Stomach (tissue), 9 donors: ENCODE results near the gene STIM1. TPM values are rescaled to one million over a fixed set of nuclear protein-coding genes. Genes with fewer than 3 reads are reported as not detected.
A peak's percentile ranks its signal among the peaks of the same experiment; 100 is the strongest.
"Not testable (repeated sequence)": the region's sequence is repeated elsewhere in the genome, so short reads cannot be mapped to it uniquely, and the experiment has no call there.

Experiments
- DNase-seq, 2 donors: peaks; one replicate each; pipeline versions ENCODE4 v3.0.0 to v3.0.0-alpha.2; 2013 to 2019
- H3K27ac ChIP-seq, 5 donors: fragments of 200-600 bp in 4 of 5; sonication (generic) in 4 of 5; one replicate each; pipeline ENCODE4 v1.5.1; 2013 to 2019; ENCODE audit warnings: mild to moderate bottlenecking in 1 of 5, moderate library complexity in 1 of 5
- H3K27me3 ChIP-seq, 3 donors: fragments of 200-600 bp; sonication (generic); one replicate each; pipeline ENCODE4 v1.5.1; 2017 to 2019; ENCODE audit warnings: mixed run types in 1 of 3
- H3K36me3 ChIP-seq, 4 donors: fragments of 200-600 bp; sonication (generic); 1 replicate in 3 of 4; 2 replicates in 1 of 4; pipeline ENCODE4 v1.5.1; 2016 to 2019
- H3K4me1 ChIP-seq, 4 donors: fragments of 200-600 bp; sonication (generic); one replicate each; pipeline ENCODE4 v1.5.1; 2016 to 2019
- H3K4me3 ChIP-seq, 4 donors: fragments of 200-600 bp; sonication (generic) in 3 of 4; one replicate each; pipeline ENCODE4 v1.5.1; 2016 to 2019; ENCODE audit warnings: mild to moderate bottlenecking in 1 of 4
- H3K9me3 ChIP-seq, 4 donors: fragments of 200-600 bp; sonication (generic); one replicate each; pipeline ENCODE4 v1.5.1; 2016 to 2019
- EP300 ChIP-seq: sonication (generic); formaldehyde crosslinking; IDR thresholded peaks from one replicate; pipeline ENCODE4 v1.6.1; 2017; ENCODE audit warnings: antibody characterized with exemption
- POLR2A ChIP-seq, 4 donors: fragments of 450-650 bp; IDR thresholded peaks; one replicate each; pipeline ENCODE4 v1.6.1; 2016; ENCODE audit warnings: antibody characterized with exemption in 4 of 4, control low read depth in 2 of 4, mild to moderate bottlenecking in 1 of 4, moderate library complexity in 1 of 4
- POLR2AphosphoS5 ChIP-seq, 3 donors: sonication (generic); formaldehyde crosslinking; IDR thresholded peaks; one replicate each; pipeline ENCODE4 v1.6.1; 2016; ENCODE audit warnings: antibody characterized with exemption in 3 of 3
- WGBS, 5 donors: extraction: QIAGEN DNeasy Blood & Tissue Kit in 3 of 5; methylation state at CpG; one replicate each; pipeline versions ENCODE4 v1.1.5 to v1.1.7; 2013 to 2018; 5-methylcytosine and 5-hydroxymethylcytosine counted together
- intact Hi-C: fragments of 100-400 bp; cut with DNase I; formaldehyde crosslinking; loops from one replicate; pipeline ENCODE4 v1.15.1; 2023; ENCODE audit warnings: low total_unique reads
- polyA plus RNA-seq, 3 donors: library from polyadenylated mRNA; stranded (reverse); fragments of 200-250 nt; gene quantifications; one replicate each; pipeline ENCODE4 v1.2.3, GENCODE V29; 2013
- total RNA-seq, 5 donors: library from RNA; depleted of rRNA; stranded (reverse); fragments of >200 nt; gene quantifications; one replicate each; pipeline versions ENCODE4 v1.1.0 to v1.2.3, GENCODE V29; 2014 to 2016
- TF ChIP-seq, protein P1 (sequence below), 7 experiments: fragments of 450-650 bp in 4 of 7; fragments of 200-600 bp in 3 of 7; sonication (generic) in 3 of 7; IDR thresholded peaks; one replicate each; pipeline ENCODE4 v1.5.1; 2016 to 2019; ENCODE audit warnings: antibody characterized with exemption in 7 of 7, control low read depth in 2 of 7, mild to moderate bottlenecking in 1 of 7
- donor health status: healthy with polysubstance abuse.
- donor health status: Bipolar disorder and iron deficiency.
- donor health status: healthy.

The STIM1 gene
- total and polyA plus RNA-seq, 8 donors, result 8.7 to 70.7 (median 34.3) TPM

DNA sequence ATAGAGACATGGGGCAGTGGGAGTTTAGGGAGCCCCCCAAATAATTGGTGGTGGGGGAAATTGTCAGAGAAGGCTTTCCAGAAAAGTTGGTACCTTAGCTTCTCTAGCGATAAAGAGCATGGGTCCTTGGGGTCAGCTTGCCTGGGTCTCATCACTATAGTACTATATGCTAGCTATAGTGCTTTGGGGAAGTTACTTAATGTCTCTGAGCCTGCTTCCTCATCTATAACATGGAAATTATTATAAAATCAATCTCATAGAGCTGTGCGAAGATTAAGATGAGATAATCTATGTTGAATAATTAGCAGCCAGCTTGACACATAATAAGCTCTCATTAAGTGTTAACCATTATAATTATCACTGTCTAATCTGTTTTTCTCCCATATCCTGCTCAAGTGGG lies 41.2 kb downstream of the STIM1 start:
- Histone ChIP-seq H3K27ac (no peak overlapping the region), H3K36me3 (no peaks in the 10 kb centered on the region), H3K9me3 (no peaks in the 10 kb centered on the region), H3K4me1 (peaks cover 17 to 42% (median 26%) of the 10 kb centered on the region in 4 donors), H3K27me3 (no peaks in the 10 kb centered on the region), H3K4me3 (no peak overlapping the region)
- intact Hi-C loops, result no loop called here
- 93 to 99% (median 94%) methylated on average over 2 of the region's 2 CpGs for WGBS, 5 donors
- no peak for DNase-seq
- TF ChIP-seq EP300 (no peak), POLR2AphosphoS5 (IDR thresholded peaks at IDR 0.05) (no peak), POLR2A (IDR thresholded peaks at IDR 0.05) (no peak)
- TF ChIP-seq, protein P1, sequence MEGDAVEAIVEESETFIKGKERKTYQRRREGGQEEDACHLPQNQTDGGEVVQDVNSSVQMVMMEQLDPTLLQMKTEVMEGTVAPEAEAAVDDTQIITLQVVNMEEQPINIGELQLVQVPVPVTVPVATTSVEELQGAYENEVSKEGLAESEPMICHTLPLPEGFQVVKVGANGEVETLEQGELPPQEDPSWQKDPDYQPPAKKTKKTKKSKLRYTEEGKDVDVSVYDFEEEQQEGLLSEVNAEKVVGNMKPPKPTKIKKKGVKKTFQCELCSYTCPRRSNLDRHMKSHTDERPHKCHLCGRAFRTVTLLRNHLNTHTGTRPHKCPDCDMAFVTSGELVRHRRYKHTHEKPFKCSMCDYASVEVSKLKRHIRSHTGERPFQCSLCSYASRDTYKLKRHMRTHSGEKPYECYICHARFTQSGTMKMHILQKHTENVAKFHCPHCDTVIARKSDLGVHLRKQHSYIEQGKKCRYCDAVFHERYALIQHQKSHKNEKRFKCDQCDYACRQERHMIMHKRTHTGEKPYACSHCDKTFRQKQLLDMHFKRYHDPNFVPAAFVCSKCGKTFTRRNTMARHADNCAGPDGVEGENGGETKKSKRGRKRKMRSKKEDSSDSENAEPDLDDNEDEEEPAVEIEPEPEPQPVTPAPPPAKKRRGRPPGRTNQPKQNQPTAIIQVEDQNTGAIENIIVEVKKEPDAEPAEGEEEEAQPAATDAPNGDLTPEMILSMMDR (IDR thresholded peaks at IDR 0.05), result no peak

DNA sequence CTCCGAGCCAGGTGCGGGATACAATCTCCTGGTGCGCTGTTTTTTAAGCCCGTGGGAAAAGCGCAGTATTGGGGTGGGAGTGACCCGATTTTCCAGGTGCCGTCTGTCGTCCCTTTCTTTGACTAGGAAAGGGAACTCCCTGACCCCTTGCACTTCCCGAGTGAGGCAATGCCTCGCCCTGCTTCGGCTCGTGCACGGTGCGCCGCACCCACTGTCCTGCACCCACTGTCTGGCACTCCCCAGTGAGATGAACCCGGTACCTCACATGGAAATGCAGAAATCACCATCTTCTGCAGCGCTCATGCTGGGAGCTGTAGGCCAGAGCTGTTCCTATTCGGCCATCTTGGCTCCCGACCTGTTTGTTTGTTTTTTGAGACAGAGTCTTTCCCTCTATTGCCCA lies 44.8 kb downstream of the STIM1 start:
- H3K27ac ChIP-seq, intact Hi-C loops, H3K4me3 ChIP-seq, H3K36me3 ChIP-seq, DNase-seq, H3K27me3 ChIP-seq, H3K9me3 ChIP-seq: not testable (repeated sequence)
- peaks cover 27 to 55% (median 43%) of the 10 kb centered on the region in 4 donors for H3K4me1 ChIP-seq
- WGBS, 5 donors, result 83 to 98% (median 94%) methylated on average over 15 to 19 of the region's 19 CpGs

DNA sequence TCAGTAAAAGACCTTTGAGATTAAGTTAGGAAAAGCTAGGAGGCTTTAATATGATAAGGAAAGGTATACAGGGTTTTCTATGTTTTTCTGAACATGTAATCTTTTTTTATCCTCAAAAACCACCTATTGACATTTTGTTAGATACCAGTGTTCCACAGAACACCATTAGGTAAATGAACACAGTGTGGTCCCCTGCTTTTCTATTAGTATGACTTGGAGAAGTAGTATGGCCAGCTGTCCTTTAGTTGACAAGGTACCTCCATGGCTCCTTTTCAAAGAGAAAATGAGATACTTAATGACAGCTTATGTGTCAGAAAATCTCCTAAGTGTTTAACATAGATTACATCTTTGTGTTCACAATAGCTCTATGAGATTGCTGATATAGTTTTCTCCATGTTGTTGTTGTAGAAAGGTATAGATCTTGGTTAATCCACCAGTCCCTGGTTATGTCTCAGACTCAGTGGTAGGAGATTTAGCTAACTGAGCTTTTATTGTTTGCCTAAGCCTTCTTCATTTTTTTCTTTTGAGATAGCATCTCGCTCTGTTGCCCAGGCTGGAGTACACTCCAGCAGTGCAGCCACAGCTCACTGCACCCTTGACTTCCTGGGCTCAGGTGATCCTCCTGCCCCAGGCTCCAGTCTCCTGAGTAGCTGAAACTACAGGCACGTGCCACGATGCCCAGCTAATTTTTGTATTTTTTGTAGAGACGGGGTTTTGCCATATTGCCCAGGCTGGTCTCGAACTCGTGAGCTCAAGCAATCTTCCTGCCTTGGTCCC lies 46.0 kb downstream of the STIM1 start:
- Histone ChIP-seq H3K9me3 (no peaks in the 10 kb centered on the region), H3K27me3 (no peaks in the 10 kb centered on the region), H3K4me3 (no peak overlapping the region), H3K36me3 (no peaks in the 10 kb centered on the region), H3K27ac (no peak overlapping the region), H3K4me1 (peaks cover 35 to 63% (median 52%) of the 10 kb centered on the region in 4 donors)
- TF ChIP-seq POLR2AphosphoS5 (IDR thresholded peaks at IDR 0.05) (no peak), POLR2A (IDR thresholded peaks at IDR 0.05) (no peak), EP300 (no peak)
- TF ChIP-seq, protein P1 (IDR thresholded peaks at IDR 0.05), result no peak
- WGBS, 5 donors, result 82 to 91% (median 88%) methylated on average over 6 of the region's 6 CpGs
- intact Hi-C loops, result no loop called here
- DNase-seq, result no peak

DNA sequence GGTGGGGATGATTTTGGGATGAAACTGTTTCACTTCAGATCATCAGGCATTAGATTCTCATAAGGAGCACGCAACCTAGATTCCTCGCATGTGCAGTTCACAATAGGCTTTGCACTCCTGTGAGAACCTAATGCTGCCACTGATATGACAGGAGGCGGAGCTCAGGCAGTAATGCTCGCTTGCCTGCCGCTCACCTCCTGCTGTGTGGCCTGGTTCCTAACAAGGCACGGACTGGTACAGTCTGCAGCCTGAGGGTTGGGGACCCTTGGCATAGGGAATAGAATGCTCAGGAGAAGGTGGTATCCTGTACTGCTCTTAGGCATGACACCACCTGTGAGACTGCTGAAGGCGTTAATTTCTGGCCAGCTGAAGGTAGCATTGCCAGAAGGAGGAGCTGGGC lies 47.0 kb downstream of the STIM1 start:
- Histone ChIP-seq H3K4me3 (no peak overlapping the region), H3K27ac (peak overlapping the region in 1 of 5 donors; percentile 5), H3K9me3 (no peaks in the 10 kb centered on the region), H3K27me3 (no peaks in the 10 kb centered on the region), H3K36me3 (no peaks in the 10 kb centered on the region), H3K4me1 (peaks cover 35 to 70% (median 54%) of the 10 kb centered on the region in 4 donors)
- intact Hi-C loops, result no loop called here
- 40 to 69% (median 58%) methylated on average over 7 of the region's 7 CpGs for WGBS, 5 donors
- no peak for TF ChIP-seq POLR2A (IDR thresholded peaks at IDR 0.05)
- TF ChIP-seq, protein P1 (IDR thresholded peaks at IDR 0.05), result no peak
- TF ChIP-seq POLR2AphosphoS5 (IDR thresholded peaks at IDR 0.05), result no peak
- no peak for TF ChIP-seq EP300
- peak in 1 of 2 donors; percentile 40 for DNase-seq
